OCI-LY1 (cell line): Measurements from ENCODE around the gene NDUFB4.

Experiments
- H2AFZ ChIP-seq: fragments of 200-600 bp; sonication (generic), shearing (Covaris generic); 2 replicates; pipeline ENCODE4 v1.6.0; 2014; ENCODE audit warnings: antibody characterized with exemption, mild to moderate bottlenecking, low read length
- H3F3A ChIP-seq: fragments of 200-600 bp; sonication (generic), shearing (Covaris generic); 2 replicates; pipeline ENCODE4 v1.6.0; 2014; ENCODE audit warnings: mild to moderate bottlenecking, antibody characterized with exemption, low read length, moderate library complexity; ENCODE audit not compliant: insufficient read depth
- H3K27ac ChIP-seq: fragments of 200-600 bp; sonication (generic); 2 replicates; pipeline ENCODE4 v1.5.1; 2014; ENCODE audit warnings: low read length, mixed run types, mild to moderate bottlenecking, low read depth; ENCODE audit not compliant: poor library complexity, severe bottlenecking
- H3K27me3 ChIP-seq: fragments of 200-600 bp; sonication (generic); 2 replicates; pipeline ENCODE4 v1.6.0; 2014; ENCODE audit warnings: antibody characterized with exemption, mild to moderate bottlenecking, low read length, moderate library complexity; ENCODE audit not compliant: insufficient read depth
- H3K36me3 ChIP-seq: fragments of 200-600 bp; sonication (generic); 2 replicates; pipeline ENCODE4 v1.6.1; 2014; ENCODE audit warnings: mild to moderate bottlenecking, antibody characterized with exemption, low read length, moderate library complexity, mixed read lengths; ENCODE audit not compliant: insufficient read depth
- H3K4me1 ChIP-seq: fragments of 200-600 bp; sonication (generic); 2 replicates; pipeline ENCODE4 v1.5.1; 2014; ENCODE audit warnings: mild to moderate bottlenecking, low read length, moderate library complexity; ENCODE audit not compliant: insufficient read depth, severe bottlenecking
- H3K4me2 ChIP-seq: fragments of 200-600 bp; sonication (generic), shearing (Covaris generic); 2 replicates; pipeline ENCODE4 v1.6.1; 2014; ENCODE audit warnings: low read length
- H3K4me3 ChIP-seq: fragments of 200-600 bp; sonication (generic); 2 replicates; pipeline ENCODE4 v1.5.1; 2014; ENCODE audit warnings: low read length, low read depth, mild to moderate bottlenecking, mixed read lengths; ENCODE audit not compliant: poor library complexity, severe bottlenecking
- H3K79me2 ChIP-seq: fragments of 200-600 bp; shearing (Covaris generic); 2 replicates; pipeline ENCODE4 v1.6.1; 2016; ENCODE audit warnings: mixed run types, low read length, mixed read lengths; ENCODE audit not compliant: insufficient read depth
- H3K9ac ChIP-seq: fragments of 200-600 bp; sonication (generic), shearing (Covaris generic); 2 replicates; pipeline ENCODE4 v1.6.1; 2014; ENCODE audit warnings: mild to moderate bottlenecking, low read length, mixed read lengths
- H3K9me2 ChIP-seq: fragments of 200-600 bp; sonication (generic), shearing (Covaris generic); 2 replicates; pipeline ENCODE4 v1.6.1; 2014; ENCODE audit warnings: low read depth, mild to moderate bottlenecking, low read length, mixed read lengths
- H3K9me3 ChIP-seq: fragments of 200-600 bp; shearing (Covaris generic); 2 replicates; pipeline ENCODE4 v1.6.1; 2014; ENCODE audit warnings: low read length, mixed read lengths
- H4K20me1 ChIP-seq: fragments of 200-600 bp; sonication (generic), shearing (Covaris generic); 2 replicates; pipeline ENCODE4 v1.6.0; 2016; ENCODE audit warnings: mild to moderate bottlenecking, low read length; ENCODE audit not compliant: insufficient read depth
- EZH2 ChIP-seq: fragments of 200-600 bp; sonication (generic), shearing (Covaris generic); IDR thresholded peaks from 2 replicates; pipeline ENCODE4 v1.8.0; 2017; ENCODE audit warnings: borderline replicate concordance, mixed run types, mild to moderate bottlenecking, antibody characterized with exemption, low read length, moderate library complexity, mixed read lengths
- TF ChIP-seq, protein P1 (sequence below): fragments of 200-600 bp; sonication (generic), shearing (Covaris generic); IDR thresholded peaks from 2 replicates; pipeline ENCODE4 v1.5.1; 2017; ENCODE audit warnings: mild to moderate bottlenecking, antibody characterized with exemption, low read length, moderate library complexity, mixed read lengths

The NDUFB4 gene

DNA sequence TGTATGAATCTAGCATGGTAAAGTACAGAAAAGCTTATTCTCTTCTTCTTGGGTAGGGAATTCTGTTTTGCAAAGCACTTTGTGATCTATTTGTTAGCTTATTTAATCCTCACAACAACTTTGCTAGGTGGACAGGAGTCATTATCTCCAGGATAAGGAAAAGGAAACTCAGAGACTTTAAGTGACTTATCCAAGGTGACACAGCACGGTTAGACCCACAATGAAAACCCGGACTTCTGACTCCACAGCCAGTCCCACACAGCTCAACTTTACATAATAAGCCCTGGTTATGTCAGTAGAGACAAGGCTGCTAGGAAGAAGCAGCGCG is 384 bp upstream of the NDUFB4 start:
- H3K27ac ChIP-seq = no peak overlapping the region
- no peaks in the 10 kb centered on the region for H3K27me3 ChIP-seq
- H3K4me1 ChIP-seq = peaks cover 22% of the 10 kb centered on the region
- no peaks in the 10 kb centered on the region for H4K20me1 ChIP-seq
- H3K79me2 ChIP-seq = peaks cover 14% of the 10 kb centered on the region
- H3K4me3 ChIP-seq = peak overlapping the region; percentile 91
- H2AFZ ChIP-seq = peak overlapping the region; percentile 61
- H3K36me3 ChIP-seq = peaks cover 39% of the 10 kb centered on the region
- peak overlapping the region; percentile 59 for H3K9ac ChIP-seq
- peak overlapping the region; percentile 85 for H3K4me2 ChIP-seq
- H3K9me3 ChIP-seq = no peaks in the 10 kb centered on the region
- TF ChIP-seq, protein P1, sequence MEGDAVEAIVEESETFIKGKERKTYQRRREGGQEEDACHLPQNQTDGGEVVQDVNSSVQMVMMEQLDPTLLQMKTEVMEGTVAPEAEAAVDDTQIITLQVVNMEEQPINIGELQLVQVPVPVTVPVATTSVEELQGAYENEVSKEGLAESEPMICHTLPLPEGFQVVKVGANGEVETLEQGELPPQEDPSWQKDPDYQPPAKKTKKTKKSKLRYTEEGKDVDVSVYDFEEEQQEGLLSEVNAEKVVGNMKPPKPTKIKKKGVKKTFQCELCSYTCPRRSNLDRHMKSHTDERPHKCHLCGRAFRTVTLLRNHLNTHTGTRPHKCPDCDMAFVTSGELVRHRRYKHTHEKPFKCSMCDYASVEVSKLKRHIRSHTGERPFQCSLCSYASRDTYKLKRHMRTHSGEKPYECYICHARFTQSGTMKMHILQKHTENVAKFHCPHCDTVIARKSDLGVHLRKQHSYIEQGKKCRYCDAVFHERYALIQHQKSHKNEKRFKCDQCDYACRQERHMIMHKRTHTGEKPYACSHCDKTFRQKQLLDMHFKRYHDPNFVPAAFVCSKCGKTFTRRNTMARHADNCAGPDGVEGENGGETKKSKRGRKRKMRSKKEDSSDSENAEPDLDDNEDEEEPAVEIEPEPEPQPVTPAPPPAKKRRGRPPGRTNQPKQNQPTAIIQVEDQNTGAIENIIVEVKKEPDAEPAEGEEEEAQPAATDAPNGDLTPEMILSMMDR = no peak
- no peak for TF ChIP-seq EZH2
- H3F3A ChIP-seq = no peaks in the 10 kb centered on the region
- no peaks in the 10 kb centered on the region for H3K9me2 ChIP-seq

DNA sequence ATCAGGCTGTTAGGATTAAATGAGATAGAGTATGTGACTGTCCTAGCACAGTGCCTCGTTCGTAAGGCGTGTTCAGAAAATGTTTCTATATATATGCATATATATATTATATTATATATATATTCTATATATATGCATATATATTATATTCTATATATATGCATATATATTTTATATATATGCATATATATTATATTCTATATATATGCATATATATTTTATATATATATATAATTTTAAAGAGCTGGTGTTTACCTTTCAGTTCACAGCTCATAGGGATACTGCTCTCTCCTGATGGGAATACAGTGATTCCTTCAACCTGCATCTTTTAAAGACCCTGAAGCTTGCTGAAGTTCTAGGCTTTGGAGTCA is 702 bp downstream of the NDUFB4 start:
- H2AFZ ChIP-seq = peak overlapping the region; percentile 6; the same call in 1 of the 2 replicates
- H3K9me3 ChIP-seq = no peaks in the 10 kb centered on the region

DNA sequence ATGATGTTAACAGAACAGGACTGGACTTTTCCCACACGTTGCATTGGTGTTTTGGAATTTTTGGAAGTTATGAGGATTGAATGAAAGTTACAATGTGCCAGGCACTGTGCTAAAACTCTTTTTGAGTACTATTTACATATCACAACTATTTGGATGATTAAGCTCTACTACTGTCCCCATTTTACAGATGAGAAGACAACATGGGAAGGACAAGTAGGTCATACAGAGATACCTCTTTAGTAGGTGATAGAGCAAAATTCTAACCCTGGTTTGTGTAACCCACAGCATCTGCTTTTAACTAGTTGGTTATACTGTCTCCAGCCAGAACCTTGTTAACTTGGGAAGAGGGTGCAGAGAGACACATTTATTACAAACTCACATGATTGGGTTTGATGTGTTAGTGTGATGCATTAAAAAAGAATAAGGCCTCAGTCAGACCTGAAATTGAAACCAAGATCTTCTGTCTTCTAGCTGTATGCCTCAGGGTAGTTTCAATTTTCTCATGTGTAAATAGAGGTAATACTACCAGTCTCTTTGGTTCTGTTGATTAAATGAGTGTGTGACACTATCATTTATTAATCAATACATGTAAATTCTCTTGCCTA is 1.4 kb downstream of the NDUFB4 start:
- H3K9me2 ChIP-seq = no peaks in the 10 kb centered on the region
- H3K36me3 ChIP-seq = peaks cover 57% of the 10 kb centered on the region
- no peak overlapping the region for H2AFZ ChIP-seq
- no peak overlapping the region for H3K27ac ChIP-seq
- H3K9ac ChIP-seq = peak overlapping the region; percentile 52
- H3F3A ChIP-seq = no peaks in the 10 kb centered on the region
- H4K20me1 ChIP-seq = no peaks in the 10 kb centered on the region
- H3K9me3 ChIP-seq = no peaks in the 10 kb centered on the region
- H3K79me2 ChIP-seq = peaks cover 14% of the 10 kb centered on the region
- peaks cover 22% of the 10 kb centered on the region for H3K4me1 ChIP-seq
- H3K27me3 ChIP-seq = no peaks in the 10 kb centered on the region
- peak overlapping the region; percentile 92 for H3K4me2 ChIP-seq
- peak overlapping the region; percentile 91 for H3K4me3 ChIP-seq
- TF ChIP-seq EZH2 = no peak
- TF ChIP-seq, protein P1 = no peak

More for the DNA sequence above, 702 bp downstream of the NDUFB4 start:
- Histone ChIP-seq H3K27me3 (no peaks in the 10 kb centered on the region), H3K4me2 (peak overlapping the region; percentile 92), H3K79me2 (peaks cover 14% of the 10 kb centered on the region), H4K20me1 (no peaks in the 10 kb centered on the region), H3K9me2 (no peaks in the 10 kb centered on the region), H3K4me1 (peaks cover 22% of the 10 kb centered on the region), H3K4me3 (peak overlapping the region; percentile 91), H3F3A (no peaks in the 10 kb centered on the region), H3K36me3 (peaks cover 50% of the 10 kb centered on the region), H3K27ac (peak overlapping the region; percentile 67), H3K9ac (peak overlapping the region; percentile 99)
- TF ChIP-seq, protein P1 = no peak
- no peak for TF ChIP-seq EZH2
